Ammon's horn (tissue), 1 donor: ENCODE measurements around the gene TRIM14.
"Not testable (repeated sequence)": the region's sequence is repeated elsewhere in the genome, so short reads cannot be mapped to it uniquely, and the experiment has no call there.

Experiments used
- DNase-seq: peaks from one replicate; pipeline ENCODE4 v3.0.0-alpha.2; 2016; ENCODE audit warnings: low spot score

TRIM14 gene

DNA sequence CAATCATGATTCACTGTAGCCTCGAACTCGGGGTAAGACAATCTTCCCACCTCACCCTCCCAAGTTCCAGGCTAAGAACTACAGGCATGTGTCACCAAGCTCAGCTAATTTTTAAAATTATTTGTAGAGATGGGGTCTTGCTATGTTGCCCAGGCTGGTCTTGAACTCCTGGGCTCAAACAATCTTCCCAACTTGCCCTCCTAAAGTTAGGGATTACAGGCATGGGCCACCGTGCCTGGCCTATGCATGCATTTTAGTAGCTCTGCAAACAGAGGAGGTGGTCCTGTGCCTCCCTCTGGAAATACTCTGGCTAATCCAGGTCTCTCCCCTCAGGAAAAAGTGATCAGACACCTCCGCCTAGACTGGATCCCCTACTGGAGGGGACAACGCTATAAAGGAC, 21.5 kb upstream of the TRIM14 start:
- no peak for DNase-seq

DNA sequence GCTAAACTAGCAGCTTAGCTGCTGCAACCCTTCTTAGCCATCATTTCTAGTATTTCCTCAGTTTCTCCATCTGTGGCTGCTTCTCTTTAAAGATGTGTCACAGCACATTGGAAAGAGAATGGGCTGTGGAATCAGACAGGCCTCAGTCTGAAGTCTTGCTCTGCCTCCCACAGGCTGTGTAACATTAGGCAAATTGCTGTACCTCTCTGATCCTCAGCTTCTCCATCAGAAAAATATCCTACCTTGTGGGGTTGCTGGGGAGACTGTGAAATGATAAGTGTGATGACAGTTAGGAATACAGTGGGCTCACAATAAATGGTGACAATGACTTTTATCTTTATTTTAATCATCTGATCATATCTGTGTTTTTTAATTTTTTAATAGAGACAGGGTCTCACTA, 17.5 kb upstream of the TRIM14 start:
- DNase-seq = no peak

DNA sequence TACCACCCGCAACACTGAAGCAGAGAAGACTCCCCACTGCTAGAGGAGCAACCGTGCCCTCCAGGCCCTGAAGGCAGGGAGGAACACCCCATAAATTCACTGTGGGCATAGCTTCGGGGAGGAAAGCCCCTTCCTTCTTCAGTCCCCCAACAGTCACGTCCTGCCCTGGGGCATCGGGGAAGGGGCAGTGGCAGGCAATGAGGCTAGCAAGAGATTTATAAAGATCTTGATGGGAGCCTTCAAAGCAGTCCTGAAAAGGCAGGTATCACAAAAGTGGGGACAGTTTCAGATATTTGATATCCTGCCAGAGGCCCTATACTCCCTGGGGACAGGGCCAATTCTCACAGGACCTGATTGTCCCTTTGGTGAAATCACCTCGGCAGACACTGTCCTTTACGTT, 16.9 kb upstream of the TRIM14 start:
- DNase-seq = no peak

DNA sequence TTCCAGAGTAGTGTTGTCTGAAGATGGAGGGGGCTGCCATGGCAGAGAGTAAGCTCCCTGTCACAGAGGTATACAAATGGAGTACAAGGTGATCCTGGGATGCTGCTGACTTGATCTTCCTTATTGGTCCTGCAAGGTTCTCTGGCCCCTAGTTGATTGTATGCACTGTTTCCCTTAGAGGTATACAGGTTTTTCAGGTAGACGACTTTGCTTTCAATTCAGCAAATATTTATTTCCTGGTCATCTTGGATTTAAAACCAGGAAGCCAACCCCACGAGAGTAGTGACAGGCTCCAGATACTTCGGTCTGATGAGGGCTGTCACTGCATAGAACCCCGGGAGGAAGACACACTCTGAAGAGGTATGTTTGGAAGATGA, 16.5 kb upstream of the TRIM14 start:
- no peak for DNase-seq

DNA sequence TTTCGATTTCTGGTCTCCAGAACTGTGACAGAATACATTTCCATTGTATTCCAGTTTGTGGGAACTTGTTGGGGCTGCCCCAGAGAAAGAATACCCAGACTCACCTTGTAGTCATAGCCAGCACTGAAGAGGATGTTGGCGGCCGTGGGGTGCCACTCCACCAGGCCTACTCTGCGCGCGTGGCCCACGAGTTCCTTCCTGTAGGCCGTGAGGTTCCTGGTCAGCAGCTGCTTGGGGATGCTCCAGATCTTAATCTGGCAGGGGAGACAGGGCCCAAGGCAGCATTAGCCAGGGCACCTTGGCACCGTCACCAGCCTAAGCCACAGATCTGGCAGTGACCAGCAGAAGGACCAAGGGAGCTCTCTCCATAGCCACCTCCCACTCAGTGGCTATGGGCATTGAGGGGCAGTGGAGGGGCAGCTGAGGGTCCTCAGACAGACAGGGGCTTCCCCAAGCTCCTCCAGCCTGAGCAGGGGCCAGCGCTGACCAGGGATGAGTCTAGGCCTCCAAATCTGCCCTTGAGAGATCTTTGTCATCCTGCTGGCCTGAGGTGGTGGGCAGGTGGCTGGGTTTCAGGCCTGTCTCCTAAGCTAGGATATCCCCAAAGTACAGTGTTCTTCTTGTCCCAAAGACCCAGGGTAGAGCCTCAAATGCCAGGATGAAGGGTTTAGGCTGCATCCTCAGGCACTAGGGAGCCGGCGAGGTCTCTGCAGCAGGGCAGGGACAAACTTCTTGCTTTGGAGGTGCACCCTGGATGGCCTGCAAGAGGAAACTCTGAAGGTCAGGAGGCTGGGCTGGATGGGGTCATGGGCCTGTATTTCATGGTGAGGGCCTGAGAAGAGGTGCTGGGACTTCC, 15.9 kb upstream of the TRIM14 start:
- DNase-seq = no peak

DNA sequence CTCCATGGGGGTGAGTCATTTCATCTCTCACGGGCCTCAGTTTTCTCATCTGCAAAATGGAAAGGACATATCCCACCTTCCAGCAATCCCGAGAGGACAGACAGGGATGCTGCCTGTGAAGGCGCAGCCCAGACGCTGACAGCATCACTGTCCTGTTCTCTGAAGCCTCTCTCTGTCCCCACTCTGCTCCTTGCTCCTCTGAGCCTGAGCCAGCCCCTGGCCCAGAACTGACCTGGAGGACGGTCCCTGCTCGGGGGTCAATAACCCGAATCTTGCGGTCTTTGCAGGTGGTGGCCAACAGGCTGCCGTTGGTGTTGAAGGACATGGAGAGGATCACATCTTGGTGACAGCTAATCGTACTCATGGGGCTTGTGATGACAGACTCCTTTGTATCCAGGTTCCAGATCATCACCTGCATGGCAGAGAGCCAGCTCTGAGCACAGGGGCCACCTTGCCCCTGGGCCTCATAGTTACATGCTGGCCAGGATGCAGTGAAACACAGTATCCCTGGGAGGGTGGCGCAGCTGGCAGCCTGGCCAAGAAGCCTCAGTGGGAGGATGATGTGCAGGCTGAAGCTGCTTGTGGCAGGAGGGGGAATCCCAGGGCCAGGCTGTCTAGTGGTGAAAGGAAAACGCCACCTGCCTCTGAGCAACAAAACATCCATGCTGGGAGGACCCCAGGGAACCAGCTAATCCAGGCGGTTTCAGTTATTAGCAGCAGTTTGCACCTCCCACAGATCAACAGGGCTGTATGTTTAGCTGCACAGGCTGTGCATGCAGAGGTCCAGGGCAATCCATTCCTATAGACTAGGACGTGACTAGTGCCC, 14.0 kb upstream of the TRIM14 start:
- no peak for DNase-seq

DNA sequence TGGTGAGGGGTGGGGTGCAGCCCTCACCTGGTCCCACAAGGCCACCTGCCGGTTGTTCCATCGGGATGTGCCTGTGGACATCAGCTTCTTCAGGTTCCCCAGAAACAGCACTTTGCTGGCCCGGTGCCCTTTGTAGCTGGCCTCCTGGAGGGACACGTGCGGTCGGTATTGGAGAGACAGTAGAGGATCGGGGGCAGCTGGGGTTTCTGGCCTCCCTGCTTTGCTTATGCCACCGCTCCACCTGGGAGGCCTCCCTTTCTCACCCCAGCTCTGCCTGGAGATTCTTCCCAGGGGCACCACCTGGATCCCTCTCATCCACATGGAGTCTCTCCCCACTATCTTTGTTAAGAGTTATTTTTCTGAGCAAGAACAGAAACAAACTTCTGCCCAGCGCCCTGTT, 13.1 kb upstream of the TRIM14 start:
- DNase-seq = no peak

DNA sequence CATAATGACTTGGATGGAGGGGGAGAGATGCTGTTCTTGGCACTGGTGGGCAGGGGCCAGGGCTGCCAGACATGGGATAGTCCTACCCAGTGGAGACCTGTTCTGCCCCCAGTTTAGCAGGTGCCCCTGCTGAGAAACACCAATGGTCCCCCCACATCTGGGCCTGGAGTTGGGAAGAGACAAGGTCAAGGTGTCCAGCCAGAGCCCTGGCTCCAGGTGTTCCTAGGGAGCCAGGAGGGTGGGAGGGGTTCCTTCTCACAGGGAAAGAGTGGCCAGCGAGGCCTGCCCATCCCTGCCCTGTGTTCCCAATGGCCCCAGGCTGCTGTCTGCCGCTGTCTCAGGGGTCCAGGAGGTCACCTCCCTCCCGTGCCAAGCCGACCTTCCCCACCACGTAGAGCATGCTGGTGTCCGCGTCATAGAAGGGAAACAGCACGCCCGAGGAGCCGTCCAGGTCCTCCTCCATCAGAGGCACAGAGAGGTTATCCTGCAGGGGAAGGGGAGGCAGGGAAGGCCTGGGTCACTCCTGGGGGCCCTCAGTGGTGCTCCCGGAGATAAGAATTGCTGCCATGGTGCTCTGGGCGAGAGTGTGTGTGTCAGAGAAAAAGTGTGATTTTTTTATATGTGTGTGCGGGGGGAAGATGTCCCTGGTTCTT, 11.7 kb upstream of the TRIM14 start:
- DNase-seq = no peak

DNA sequence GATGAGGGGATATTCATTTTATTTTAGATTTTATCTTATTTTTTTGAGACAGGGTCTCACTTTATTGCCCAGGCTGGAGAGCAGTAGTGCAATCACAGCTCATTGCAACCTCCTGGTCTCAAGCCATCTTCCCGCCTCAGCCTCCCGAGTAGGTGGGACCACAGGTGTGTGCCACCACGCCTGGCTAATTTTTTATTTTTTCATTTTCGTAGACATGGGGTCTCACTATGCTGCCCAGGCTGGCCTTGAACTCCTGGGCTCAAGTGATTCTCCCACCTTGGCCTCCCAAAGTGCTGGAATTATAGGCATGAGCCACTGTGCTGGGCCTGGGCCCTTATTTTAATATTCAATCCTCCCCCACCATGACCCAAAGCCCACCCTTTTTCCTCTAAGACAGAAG, 11.0 kb upstream of the TRIM14 start:
- not testable (repeated sequence) for DNase-seq

DNA sequence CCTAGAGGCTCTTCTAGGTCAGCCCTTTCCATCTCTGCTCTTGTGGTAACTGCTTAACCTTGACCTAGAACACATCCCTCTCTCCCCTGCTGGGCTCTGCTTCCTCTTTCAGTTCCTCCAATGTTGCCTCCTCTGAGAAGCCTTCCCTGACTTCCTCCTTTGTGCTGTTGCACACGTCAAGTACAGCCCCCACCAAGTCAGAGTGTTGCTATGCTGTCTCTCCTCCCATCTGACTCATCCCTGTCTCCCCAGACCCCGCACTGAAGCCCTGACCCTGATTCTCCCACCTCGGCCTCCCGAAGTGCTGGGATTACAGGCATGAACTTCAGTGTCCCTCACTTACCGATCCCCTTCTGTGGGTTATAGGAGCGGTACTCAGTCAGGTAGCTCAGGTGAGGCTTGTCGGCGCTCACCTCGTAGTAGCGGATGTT, 10.4 kb upstream of the TRIM14 start:
- DNase-seq = peak; percentile 57

DNA sequence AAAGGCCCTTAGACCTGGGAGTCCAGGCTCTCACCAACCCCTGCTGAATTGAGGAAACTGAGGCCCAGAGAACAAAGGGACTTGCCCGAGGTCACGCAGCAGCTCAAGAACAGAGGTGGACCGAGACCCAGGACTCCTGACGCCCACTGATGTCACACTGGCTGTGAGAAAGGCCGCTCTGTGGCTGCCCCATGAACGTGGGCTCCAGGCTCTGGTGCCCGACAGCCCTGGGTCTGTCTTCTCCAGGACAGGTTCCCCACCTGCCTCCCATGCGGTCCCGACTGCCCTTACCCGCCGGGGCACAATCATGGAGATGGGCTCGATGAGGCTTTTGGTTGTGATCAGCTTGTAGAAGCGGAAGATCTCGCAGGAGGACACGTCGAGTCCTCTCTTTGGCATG, 9.3 kb upstream of the TRIM14 start:
- no peak for DNase-seq

DNA sequence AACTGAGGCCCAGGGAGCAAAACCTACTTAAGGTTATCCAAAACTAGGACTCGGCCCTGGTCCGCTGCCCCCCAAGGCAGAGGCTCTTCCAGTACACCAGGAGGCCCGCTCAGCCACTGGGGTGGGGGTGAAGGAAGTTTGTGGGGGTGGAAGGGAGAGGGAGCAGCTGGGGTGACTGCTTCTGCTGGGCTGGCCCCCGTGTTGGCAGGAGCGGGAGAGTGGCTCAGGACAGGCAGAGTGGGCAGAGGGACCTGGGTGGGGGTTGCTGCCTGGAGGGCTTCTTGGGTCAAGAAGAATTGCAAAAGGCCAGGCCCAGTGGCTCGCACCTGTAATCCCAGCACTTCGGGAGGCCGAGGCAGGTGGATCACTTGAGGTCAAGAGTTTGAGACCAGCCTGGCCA, 8.2 kb upstream of the TRIM14 start:
- no peak for DNase-seq

DNA sequence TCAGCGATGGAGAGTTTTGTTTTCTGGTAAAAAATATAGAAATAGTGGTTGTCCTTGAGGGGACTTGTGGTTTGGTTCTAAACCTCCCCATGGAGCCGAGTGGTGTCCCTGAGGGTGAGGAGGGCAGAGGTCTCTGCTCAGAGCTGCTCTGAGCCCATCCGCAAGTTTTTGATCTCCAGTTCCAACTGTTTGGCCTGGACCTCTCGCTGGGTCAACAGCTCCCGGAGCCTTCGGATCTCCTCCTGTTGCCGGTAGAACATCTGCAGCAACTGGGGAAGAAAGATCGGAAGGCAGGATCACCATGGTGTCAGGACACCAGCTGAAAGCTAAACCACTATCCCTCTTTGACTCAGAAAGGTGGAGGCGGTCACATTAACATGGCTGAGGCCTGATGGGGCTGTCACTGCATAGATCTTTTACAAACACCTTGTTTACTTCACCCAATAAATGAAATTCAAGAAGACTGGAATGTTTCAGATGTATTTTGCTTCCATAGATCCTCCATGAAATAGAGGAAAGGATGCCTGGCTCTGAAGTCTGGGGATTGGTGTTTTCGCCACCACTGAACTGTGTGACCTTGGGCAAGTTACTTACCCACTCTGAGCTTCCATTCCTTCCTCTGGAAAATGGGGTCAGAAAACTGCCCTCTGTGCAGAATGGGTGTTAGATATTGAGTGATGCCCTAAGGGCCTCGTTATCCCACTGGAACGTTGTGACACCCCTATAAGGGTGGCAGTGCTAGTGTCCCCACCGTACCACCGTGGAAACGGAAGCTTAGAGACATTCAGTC, 5.8 kb upstream of the TRIM14 start:
- no peak for DNase-seq

DNA sequence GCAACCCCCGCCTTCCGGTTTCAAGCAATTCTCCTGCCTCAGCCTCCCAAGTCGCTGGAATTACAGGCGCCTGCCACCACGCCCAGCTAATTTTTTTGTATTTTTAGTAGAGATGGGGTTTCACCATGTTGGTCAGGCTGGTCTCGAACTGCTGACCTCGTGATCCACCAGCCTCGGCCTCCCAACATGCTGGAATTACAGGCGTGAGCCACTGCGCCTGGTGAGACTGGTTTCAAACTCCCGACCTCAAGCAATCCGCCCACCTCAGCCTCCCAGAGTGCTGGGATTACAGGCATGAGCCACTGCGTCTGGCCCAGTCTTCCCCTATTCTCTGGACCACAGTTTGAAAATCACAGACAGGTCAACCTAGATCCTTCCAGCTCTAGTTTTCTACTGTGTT, 5.1 kb upstream of the TRIM14 start:
- DNase-seq = not testable (repeated sequence)

DNA sequence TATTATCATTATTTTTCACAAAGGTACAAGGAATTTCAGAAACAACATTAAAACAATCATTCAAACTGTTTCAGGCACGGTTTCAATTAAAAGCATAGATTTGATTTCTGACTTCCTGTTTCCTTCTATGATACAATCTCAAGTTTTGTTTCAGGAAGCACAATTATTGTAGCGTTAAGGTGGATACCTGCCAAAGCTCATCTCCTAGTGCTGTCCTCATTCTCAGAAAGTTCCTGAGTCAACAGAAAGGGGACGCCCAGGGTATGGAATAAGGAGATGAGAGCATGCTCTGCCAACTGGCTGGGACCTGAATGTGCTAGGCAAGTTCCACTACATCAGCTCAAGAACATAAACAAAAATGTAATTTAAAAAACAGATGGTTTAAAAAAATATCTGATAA, 2.0 kb upstream of the TRIM14 start:
- no peak for DNase-seq

DNA sequence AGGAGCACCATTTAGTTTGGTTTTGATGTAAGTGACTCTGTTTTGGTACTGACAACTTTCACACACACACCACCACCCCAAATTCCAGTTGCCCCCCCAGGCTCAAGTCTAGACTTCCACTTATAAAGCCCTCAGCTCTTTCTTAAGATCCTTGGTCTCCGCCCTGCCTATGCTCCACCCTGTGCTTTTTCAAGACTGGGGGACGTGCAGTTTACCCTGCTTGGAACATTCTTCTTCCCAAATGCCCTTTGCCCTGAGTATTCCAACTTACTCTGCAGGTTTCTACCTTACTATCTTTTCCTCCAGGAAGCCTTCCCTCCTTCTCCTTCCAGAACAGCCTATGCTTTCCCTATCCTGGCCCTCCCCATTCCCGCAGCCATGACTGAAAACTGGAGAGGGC, 1.5 kb upstream of the TRIM14 start:
- no peak for DNase-seq

DNA sequence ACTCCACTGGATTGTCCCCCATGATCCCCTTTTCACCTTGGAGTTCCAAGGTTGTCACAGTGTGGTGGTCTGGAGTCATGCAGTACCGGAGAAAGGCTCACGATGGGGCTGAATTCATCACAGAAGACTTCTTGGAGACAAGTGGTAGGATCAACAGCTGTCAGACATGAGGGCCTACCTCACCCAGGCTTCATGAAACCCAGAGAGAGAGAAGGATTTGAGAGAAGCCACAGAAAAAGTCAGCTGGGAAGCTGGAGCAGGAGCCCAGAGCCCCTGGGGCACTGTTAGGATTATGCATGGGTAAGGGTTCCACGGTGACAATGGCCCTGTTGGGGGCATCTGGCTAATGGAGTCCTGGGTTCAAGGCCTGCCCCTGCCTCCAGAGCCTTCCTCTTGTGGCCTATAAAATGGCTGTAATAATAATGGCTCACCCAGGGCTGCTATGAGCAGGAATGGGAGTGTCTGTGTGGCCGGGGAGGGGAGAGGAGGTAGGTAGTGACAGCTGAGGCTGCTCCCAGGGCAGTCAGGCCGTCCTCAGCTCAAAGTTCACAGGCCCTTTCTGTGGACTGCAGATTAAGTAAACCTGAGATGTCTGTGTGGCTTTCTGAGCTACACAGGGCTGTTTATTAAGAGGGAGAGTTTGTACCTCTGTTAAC, 910 bp downstream of the TRIM14 start:
- peak; percentile 18 for DNase-seq

DNA sequence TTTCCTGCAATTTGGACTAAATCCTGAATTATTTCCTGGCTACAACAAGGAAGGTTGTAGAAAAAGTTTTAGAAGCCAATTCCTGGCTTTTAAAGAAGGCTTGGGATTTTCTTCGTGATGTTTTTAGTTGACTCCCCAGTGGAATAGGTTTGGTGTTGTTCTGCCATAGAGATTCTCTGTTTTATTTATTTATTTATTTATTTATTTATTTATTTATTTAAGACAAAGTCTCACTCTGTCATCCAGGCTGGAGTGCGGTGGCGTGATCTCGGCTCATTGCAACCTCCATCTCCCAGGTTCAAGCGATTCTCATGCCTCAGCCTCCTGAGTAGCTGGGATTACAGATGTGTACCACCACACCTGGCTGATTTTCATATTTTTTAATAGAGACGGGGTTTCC, 1.9 kb downstream of the TRIM14 start:
- not testable (repeated sequence) for DNase-seq

DNA sequence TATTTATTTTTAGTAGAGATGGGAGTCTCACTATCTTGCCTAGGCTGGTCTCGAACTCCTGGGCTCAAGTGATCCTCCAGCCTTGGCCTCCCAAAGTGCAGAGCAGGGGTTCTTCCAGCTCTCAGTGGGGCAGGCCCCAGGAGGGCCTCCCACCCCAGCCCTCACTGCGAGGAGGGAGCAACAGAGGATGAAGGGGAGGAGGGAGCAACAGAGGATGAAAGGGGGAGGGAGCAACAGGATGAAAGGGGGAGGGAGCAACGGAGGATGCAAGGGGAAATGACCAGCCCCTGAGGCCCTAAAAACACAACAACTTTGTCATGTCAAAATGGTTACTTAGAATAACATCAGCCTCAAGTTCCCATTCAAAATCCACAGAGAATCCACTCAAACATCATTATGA, 10.0 kb downstream of the TRIM14 start:
- no peak for DNase-seq

DNA sequence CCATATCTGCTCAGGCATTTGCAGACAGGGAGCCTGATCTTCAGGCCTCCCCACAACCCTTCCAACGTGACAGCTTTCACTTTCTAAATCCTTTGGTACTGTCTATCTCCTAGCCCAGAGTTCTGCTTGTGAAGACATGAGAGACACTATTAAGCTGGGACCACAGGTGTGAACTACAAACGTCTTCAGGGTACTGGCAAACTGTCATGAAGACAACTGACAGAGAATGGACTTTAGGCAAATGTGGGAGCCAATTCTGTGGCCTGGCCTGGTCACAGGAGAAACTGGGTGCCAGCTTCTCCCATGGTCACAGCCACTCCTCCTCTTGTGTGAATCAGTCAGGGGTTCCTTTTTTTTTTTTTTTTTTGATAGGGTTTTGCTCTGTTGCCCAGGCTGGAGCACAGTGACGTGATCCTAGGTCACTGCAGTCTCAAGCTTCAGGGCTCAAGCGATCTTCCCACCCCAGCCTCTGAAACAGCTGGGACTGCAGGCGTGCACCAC, 10.4 kb downstream of the TRIM14 start:
- peak; percentile 21 for DNase-seq

DNA sequence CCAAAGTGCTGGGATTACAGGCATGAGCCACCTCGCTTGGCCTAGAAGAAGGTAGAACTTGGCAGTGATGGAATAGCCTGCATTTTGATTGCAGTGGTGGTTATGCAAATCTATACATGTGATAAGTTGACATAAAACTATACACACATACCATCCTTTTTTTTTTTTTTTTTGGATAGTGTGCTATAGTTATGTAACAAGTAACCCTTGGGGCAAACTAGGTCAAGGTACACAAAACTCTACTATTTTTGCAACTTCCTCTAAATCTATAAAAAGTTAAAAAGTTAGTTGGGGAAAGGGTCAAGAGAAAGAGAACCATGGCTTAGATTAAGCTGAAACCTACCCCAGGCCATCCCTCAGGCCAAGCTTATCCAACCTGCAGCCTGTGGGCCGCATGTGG, 11.1 kb downstream of the TRIM14 start:
- DNase-seq = no peak
